ENCODE results near the gene UFC1. TPM values are rescaled to one million over a fixed set of nuclear protein-coding genes. Genes with fewer than 3 reads are reported as not detected.

Gene UFC1
- total RNA-seq, 2 experiments from 2014 or later, result 89.9 to 92.8 TPM

DNA sequence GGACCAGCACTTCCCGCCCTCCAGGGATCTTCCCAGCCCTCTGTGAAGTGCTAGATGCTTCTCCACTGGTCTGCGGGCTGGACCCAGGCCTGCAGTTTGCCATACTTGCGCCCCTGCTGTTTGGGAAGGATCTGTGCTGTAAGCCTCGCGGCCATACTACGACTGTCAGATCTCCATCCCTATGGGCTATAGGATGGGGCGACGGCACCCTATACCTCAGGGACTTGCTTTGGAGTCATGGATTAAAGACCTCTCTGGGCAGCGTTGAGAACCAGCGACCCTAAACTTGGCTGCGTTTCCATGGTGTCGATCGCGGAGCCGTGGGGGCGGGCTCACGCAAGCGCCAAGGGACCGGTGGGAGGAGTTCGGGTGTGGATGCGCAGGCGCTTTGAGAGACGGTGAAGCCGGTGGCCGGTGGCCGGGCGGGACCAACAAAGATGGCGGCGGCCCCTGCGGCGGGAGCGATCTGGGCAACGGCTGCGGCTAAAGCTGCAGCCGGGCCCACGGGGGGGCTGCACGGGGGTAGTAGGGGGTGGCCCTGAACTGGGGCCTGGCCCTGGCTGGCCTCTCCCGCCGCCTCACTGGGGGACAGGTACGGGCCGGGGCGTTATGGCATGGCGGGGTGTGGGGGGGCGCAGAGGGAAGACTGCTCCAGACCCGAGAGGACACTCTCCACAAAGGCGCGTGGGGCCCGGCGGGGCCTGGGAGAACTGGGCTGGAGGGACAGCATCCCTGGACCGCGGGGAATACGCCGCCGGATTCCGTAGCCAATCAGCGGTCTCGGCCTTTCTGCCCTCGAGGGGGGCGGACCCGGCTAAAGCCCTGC is 5.5 kb downstream of the UFC1 start, which contains the start of gene USP21:
Gene USP21, plus strand, starts transcription at position 414 of the 826 bp plus-strand sequence. CDS start 1,141 bp downstream, outside the sequence.
- no peaks in the 10 kb centered on the region for H3K9me3 Mint-ChIP-seq
- H3K27ac Mint-ChIP-seq, result peak within 1 kb of the TSS; percentile 86
- peaks cover 18% of the 10 kb centered on the region for H3K36me3 Mint-ChIP-seq
- no peaks in the 10 kb centered on the region for H3K27me3 Mint-ChIP-seq
- H3K4me3 Mint-ChIP-seq, result peak within 1 kb of the TSS; percentile 84
- peaks cover 40% of the 10 kb centered on the region for H3K4me1 Mint-ChIP-seq
- DNase-seq, result peak; percentile 92

DNA sequence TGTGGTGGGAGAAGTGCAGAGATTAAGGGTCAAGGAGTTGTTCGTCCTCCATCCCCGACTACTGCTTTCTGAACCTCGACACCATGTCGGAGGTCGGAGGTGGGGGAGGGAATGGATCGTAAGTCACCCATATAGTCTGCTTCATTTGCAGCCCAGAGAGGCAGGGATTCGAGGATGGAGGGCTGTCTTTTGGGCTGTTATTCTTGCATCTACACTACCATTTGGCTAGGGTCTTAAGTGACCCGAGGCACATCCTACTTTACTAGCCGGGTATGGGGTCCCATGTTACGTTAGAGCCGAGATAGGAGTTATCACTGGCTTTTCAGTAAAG is 6.1 kb downstream of the UFC1 start:
- H3K4me1 Mint-ChIP-seq, result peaks cover 40% of the 10 kb centered on the region

DNA sequence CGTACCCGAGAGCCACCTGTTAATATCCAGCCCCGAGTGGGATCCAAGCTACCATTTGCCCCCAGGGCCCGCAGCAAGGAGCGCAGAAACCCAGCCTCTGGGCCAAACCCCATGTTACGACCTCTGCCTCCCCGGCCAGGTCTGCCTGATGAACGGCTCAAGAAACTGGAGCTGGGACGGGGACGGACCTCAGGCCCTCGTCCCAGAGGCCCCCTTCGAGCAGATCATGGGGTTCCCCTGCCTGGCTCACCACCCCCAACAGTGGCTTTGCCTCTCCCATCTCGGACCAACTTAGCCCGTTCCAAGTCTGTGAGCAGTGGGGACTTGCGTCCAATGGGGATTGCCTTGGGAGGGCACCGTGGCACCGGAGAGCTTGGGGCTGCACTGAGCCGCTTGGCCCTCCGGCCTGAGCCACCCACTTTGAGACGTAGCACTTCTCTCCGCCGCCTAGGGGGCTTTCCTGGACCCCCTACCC is 6.9 kb downstream of the UFC1 start:
- no peak overlapping the region for H3K27ac Mint-ChIP-seq
- H3K27me3 Mint-ChIP-seq, result no peaks in the 10 kb centered on the region
- peaks cover 41% of the 10 kb centered on the region for H3K4me1 Mint-ChIP-seq
- peaks cover 20% of the 10 kb centered on the region for H3K36me3 Mint-ChIP-seq
- H3K4me3 Mint-ChIP-seq, result peak overlapping the region; percentile 84
- DNase-seq, result no peak
- no peaks in the 10 kb centered on the region for H3K9me3 Mint-ChIP-seq

More for the DNA sequence above, 6.1 kb downstream of the UFC1 start:
- Mint-ChIP-seq H3K27ac (peak overlapping the region; percentile 86), H3K9me3 (no peaks in the 10 kb centered on the region), H3K27me3 (no peaks in the 10 kb centered on the region), H3K36me3 (peaks cover 22% of the 10 kb centered on the region), H3K4me3 (peak overlapping the region; percentile 84)
- DNase-seq, result no peak

DNA sequence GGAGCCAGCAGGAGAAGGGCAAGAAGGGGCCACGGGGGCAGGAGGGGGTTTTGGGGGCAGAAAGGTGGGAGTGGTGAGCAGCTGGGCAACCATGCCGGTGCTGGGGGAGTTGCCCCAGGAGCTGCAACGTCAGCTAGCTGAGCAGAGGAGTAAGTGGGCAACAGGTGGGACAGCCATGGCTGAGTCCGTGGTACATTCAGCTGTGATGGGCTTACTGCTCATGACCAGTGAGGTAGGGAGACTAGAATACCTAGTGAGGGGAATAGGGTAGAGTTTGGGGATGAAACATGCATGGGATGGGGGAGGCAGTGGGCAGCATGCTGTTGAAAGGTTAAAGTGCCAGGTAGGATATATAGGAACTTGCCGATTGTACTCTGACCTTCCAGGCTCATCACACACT is 7.9 kb downstream of the UFC1 start:
- H3K36me3 Mint-ChIP-seq, result peaks cover 18% of the 10 kb centered on the region
- H3K27ac Mint-ChIP-seq, result peak overlapping the region; percentile 13
- no peak overlapping the region for H3K4me3 Mint-ChIP-seq
- H3K4me1 Mint-ChIP-seq, result peaks cover 40% of the 10 kb centered on the region
- no peaks in the 10 kb centered on the region for H3K27me3 Mint-ChIP-seq
- no peak for DNase-seq
- H3K9me3 Mint-ChIP-seq, result no peaks in the 10 kb centered on the region

DNA sequence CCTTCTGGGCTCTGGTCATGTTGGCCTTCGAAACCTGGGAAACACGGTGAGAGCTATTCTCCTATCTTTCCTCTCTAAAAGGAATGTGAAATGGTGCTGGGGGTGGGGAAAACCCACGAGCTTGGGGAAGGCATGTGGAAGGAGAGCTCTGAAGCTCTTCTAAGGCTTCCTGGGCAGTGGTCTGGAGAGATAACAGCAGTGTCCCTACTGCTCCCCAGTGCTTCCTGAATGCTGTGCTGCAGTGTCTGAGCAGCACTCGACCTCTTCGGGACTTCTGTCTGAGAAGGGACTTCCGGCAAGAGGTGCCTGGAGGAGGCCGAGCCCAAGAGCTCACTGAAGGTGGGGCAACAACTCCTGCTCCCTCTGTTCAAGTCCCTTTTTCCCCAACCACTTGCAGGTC is 8.3 kb downstream of the UFC1 start:
- no peak overlapping the region for H3K4me3 Mint-ChIP-seq

GRCh38 chr1:161162806-161163205 is 9.0 kb downstream of the UFC1 start:
- peaks cover 16% of the 10 kb centered on the region for H3K36me3 Mint-ChIP-seq
- no peaks in the 10 kb centered on the region for H3K27me3 Mint-ChIP-seq
- DNase-seq, result no peak
- H3K4me1 Mint-ChIP-seq, result peaks cover 47% of the 10 kb centered on the region
- H3K9me3 Mint-ChIP-seq, result no peaks in the 10 kb centered on the region
- H3K4me3 Mint-ChIP-seq, result no peak overlapping the region
- no peak overlapping the region for H3K27ac Mint-ChIP-seq

More for the DNA sequence above, 8.3 kb downstream of the UFC1 start:
- Mint-ChIP-seq H3K9me3 (no peaks in the 10 kb centered on the region), H3K4me1 (peaks cover 42% of the 10 kb centered on the region), H3K36me3 (peaks cover 18% of the 10 kb centered on the region), H3K27ac (peak overlapping the region; percentile 13), H3K27me3 (no peaks in the 10 kb centered on the region)
- DNase-seq, result no peak

GRCh38 chr1:161163793-161164192 is 10.0 kb downstream of the UFC1 start:
- H3K36me3 Mint-ChIP-seq, result peaks cover 16% of the 10 kb centered on the region
- no peaks in the 10 kb centered on the region for H3K27me3 Mint-ChIP-seq
- no peaks in the 10 kb centered on the region for H3K9me3 Mint-ChIP-seq
- DNase-seq, result no peak
- H3K27ac Mint-ChIP-seq, result peak overlapping the region; percentile 17
- H3K4me1 Mint-ChIP-seq, result peaks cover 44% of the 10 kb centered on the region
- no peak overlapping the region for H3K4me3 Mint-ChIP-seq

DNA sequence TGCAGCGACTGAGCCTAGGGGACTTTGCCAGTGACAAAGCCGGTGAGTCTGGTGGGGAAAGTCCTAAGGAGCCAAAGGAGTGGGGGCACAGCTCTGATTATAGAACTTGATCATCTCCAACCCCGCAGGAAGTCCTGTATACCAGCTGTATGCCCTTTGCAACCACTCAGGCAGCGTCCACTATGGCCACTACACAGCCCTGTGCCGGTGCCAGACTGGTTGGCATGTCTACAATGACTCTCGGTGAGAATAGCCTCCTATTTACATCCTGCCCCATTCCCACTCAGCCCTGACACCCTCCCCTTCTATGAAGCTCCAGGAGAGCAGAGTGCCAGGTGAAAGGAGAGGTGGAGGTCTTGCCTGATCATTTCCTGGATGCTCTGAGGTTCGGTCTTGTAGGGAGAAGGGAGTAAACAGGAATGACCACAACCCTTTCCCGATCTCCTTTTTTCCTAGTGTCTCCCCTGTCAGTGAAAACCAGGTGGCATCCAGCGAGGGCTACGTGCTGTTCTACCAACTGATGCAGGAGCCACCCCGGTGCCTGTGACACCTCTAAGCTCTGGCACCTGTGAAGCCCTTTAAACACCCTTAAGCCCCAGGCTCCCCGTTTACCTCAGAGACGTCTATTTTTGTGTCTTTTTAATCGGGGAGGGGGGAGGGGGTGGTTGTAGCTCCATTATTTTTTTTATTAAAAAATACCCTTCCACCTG is 11.3 kb downstream of the UFC1 start:
- peaks cover 44% of the 10 kb centered on the region for H3K4me1 Mint-ChIP-seq
- no peak for DNase-seq
- H3K4me3 Mint-ChIP-seq, result no peak overlapping the region
- no peaks in the 10 kb centered on the region for H3K27me3 Mint-ChIP-seq
- peaks cover 18% of the 10 kb centered on the region for H3K36me3 Mint-ChIP-seq
- H3K9me3 Mint-ChIP-seq, result no peaks in the 10 kb centered on the region
- H3K27ac Mint-ChIP-seq, result peak overlapping the region; percentile 94

DNA sequence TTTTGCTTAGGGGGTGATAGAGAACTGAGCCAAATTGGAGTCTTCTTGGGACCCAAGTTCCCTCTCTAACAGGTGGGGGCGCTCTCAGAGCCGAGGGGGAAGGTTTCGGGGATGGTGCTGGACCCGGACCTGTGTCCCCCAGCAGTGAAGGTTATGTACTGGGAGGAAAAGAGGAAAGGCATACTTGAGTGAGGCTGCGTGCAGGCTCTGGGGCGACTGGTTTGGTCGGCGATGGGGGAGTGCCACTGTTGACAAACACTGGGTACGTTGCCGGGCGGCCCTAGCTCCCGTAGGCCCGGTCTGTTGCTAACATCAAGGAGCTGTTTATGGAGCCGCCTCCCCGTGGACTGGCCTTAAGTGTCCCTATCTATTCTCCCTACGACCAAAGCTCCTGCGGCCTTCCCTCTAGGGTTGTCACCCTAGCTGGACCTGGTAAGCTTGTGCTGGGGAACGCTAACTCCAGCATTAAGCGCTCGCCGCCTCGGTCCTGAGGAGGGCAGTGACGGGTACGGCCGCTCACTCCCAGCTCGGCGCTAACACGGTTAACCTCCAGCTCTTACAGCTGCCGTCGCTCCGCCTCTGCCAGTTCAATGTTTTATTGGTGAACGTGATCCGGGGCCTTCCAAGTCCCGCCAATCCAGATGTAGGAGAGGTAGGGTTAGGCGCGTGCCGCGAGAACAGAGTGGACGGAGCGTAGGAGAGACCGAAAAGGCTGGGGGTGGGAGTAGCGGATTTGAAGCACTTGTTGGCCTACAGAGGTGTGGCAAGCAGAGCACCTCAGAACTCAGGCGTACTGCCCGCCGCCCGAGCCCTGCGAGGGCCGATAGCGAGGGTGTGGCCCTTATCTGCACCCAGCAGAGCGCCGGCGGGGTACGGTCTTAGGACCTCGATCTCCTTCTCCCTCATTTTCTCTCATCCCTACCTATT is 12.2 kb downstream of the UFC1 start, which contains the start of gene PPOX:
Gene PPOX, plus strand, starts transcription at position 685 of the 927 bp plus-strand sequence. CDS start 422 bp downstream, outside the sequence.
- peak within 1 kb of the TSS; percentile 94 for H3K27ac Mint-ChIP-seq
- DNase-seq, result peak; percentile 93
- peaks cover 18% of the 10 kb centered on the region for H3K36me3 Mint-ChIP-seq
- no peaks in the 10 kb centered on the region for H3K27me3 Mint-ChIP-seq
- peak within 1 kb of the TSS; percentile 88 for H3K4me3 Mint-ChIP-seq
- H3K4me1 Mint-ChIP-seq, result peaks cover 37% of the 10 kb centered on the region
- H3K9me3 Mint-ChIP-seq, result no peaks in the 10 kb centered on the region

GRCh38 chr1:161166669-161167548 is 13.1 kb downstream of the UFC1 start:
- Mint-ChIP-seq H3K36me3 (peaks cover 20% of the 10 kb centered on the region), H3K4me1 (peaks cover 32% of the 10 kb centered on the region)

GRCh38 chr1:161168906-161169305 is 15.1 kb downstream of the UFC1 start:
- Mint-ChIP-seq H3K27me3 (no peaks in the 10 kb centered on the region), H3K9me3 (no peaks in the 10 kb centered on the region), H3K27ac (no peak overlapping the region), H3K4me1 (peaks cover 29% of the 10 kb centered on the region), H3K4me3 (no peak overlapping the region), H3K36me3 (peaks cover 27% of the 10 kb centered on the region)
- DNase-seq, result no peak

More at GRCh38 chr1:161166669-161167548, 13.1 kb downstream of the UFC1 start:
- DNase-seq, result no peak
- Mint-ChIP-seq H3K4me3 (peak overlapping the region; percentile 88), H3K27ac (peak overlapping the region; percentile 94), H3K9me3 (no peaks in the 10 kb centered on the region), H3K27me3 (no peaks in the 10 kb centered on the region)

DNA sequence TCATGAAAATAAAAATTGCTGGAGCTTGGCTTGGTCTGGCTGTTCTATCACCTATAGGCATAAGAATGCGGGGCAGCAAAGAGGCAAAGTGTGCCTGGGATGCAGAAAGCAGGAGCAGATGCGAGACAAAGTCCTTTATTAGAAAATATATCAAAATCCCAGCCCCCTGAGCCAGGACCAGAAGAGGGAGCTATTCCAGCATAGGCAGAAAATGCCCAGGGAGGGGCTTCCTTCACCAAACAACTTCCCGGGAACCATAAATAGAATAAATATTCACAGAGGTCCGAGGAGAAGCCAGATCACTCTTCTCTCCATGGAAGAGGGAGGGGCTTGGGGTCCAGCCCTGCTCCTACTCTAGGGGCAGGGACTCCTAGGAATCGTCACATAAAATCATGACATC is 17.4 kb downstream of the UFC1 start:
- no peaks in the 10 kb centered on the region for H3K9me3 Mint-ChIP-seq
- H3K4me3 Mint-ChIP-seq, result no peak overlapping the region
- DNase-seq, result no peak
- no peaks in the 10 kb centered on the region for H3K27me3 Mint-ChIP-seq
- H3K36me3 Mint-ChIP-seq, result peaks cover 31% of the 10 kb centered on the region
- H3K4me1 Mint-ChIP-seq, result peaks cover 38% of the 10 kb centered on the region
- H3K27ac Mint-ChIP-seq, result peak overlapping the region; percentile 49

GRCh38 chr1:161171696-161172095 is 17.9 kb downstream of the UFC1 start:
- Mint-ChIP-seq H3K36me3 (peaks cover 34% of the 10 kb centered on the region), H3K9me3 (no peaks in the 10 kb centered on the region), H3K4me3 (no peak overlapping the region), H3K4me1 (peaks cover 43% of the 10 kb centered on the region), H3K27me3 (no peaks in the 10 kb centered on the region), H3K27ac (no peak overlapping the region)
- DNase-seq, result no peak

DNA sequence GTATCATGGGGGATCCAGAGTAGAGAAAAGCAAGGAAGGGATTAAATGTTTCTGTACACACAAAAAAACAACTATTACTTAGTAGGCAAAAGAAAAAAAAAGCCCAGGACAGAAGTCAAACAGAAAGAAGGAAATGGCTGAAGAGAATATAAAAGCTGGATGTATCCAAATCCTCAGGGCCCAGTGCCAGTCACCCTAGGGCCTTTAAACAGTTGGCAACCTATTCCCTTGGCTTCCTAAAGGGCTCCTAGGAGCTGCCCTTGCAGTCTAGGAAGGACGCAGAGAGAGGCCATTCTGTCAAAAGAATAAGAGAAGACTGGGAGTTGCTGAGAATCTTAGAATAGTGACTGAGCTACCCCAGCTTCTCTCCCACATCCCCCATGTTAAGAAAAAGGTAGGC is 18.6 kb downstream of the UFC1 start:
- H3K4me3 Mint-ChIP-seq, result no peak overlapping the region
- H3K27ac Mint-ChIP-seq, result peak overlapping the region; percentile 70
- DNase-seq, result no peak
- H3K27me3 Mint-ChIP-seq, result no peaks in the 10 kb centered on the region
- H3K36me3 Mint-ChIP-seq, result peaks cover 34% of the 10 kb centered on the region
- no peaks in the 10 kb centered on the region for H3K9me3 Mint-ChIP-seq
- H3K4me1 Mint-ChIP-seq, result peaks cover 39% of the 10 kb centered on the region
